Upper lobe of left lung (tissue), 6 donors: ENCODE data around the gene TMC3. TPM values are rescaled to one million over a fixed set of nuclear protein-coding genes. Genes with fewer than 3 reads are reported as not detected.
A peak's percentile ranks its signal among the peaks of the same experiment; 100 is the strongest.

Experiments used
- ATAC-seq, 2 donors: fragments of 200-7000 bp; cut with Tn5 transposase; one replicate each; pipeline ENCODE4 v1.9.1; 2022; ENCODE audit warnings: mild to moderate bottlenecking in 2 of 2, moderate library complexity in 2 of 2; ENCODE audit not compliant: low FRiP score in 2 of 2
- DNase-seq, 2 donors: peaks; one replicate each; pipeline ENCODE4 v3.0.0-alpha.2; 2019 to 2020
- H3K27ac ChIP-seq, 4 donors: fragments of 200-600 bp; sonication (generic); one replicate each; pipeline ENCODE4 v1.5.1; 2016 to 2019
- H3K27me3 ChIP-seq, 4 donors: fragments of 200-600 bp; sonication (generic); one replicate each; pipeline ENCODE4 v1.5.1; 2017 to 2019
- H3K36me3 ChIP-seq, 4 donors: fragments of 200-600 bp; sonication (generic); one replicate each; pipeline ENCODE4 v1.5.1; 2016 to 2019
- H3K4me1 ChIP-seq, 4 donors: fragments of 200-600 bp; sonication (generic); one replicate each; pipeline ENCODE4 v1.5.1; 2018 to 2019
- H3K4me3 ChIP-seq, 4 donors: fragments of 200-600 bp; sonication (generic); one replicate each; pipeline ENCODE4 v1.5.1; 2017 to 2019; ENCODE audit warnings: mild to moderate bottlenecking in 2 of 4, moderate library complexity in 1 of 4
- H3K9me3 ChIP-seq, 4 donors: fragments of 200-600 bp; sonication (generic); one replicate each; pipeline ENCODE4 v1.5.1; 2018 to 2019
- EP300 ChIP-seq, 4 donors: sonication (generic); formaldehyde crosslinking; IDR thresholded peaks; one replicate each; pipeline ENCODE4 v1.5.1; 2017; ENCODE audit warnings: antibody characterized with exemption in 4 of 4, control low read depth in 2 of 4
- POLR2A ChIP-seq, 4 donors: fragments of 450-650 bp; IDR thresholded peaks; one replicate each; pipeline ENCODE4 v1.5.1; 2016 to 2017; ENCODE audit warnings: antibody characterized with exemption in 4 of 4, mild to moderate bottlenecking in 2 of 4
- POLR2AphosphoS5 ChIP-seq, 2 donors: sonication (generic); formaldehyde crosslinking; IDR thresholded peaks; one replicate each; pipeline ENCODE4 v1.5.1; 2017; ENCODE audit warnings: antibody characterized with exemption in 2 of 2
- WGBS, 2 donors: methylation state at CpG; one replicate each; pipeline ENCODE4 v1.1.5; 2017 to 2018; 5-methylcytosine and 5-hydroxymethylcytosine counted together
- total RNA-seq, 6 donors: library from RNA; depleted of rRNA in 4 of 6; stranded (reverse); fragments of >200 nt in 4 of 6; gene quantifications; one replicate each; pipeline versions ENCODE4 v1.1.0 to v1.2.1, GENCODE V29; 2016 to 2021
- TF ChIP-seq, protein P1 (sequence below), 6 experiments: fragments of 450-650 bp in 4 of 6; fragments of 200-600 bp in 2 of 6; sonication (generic) in 2 of 6; IDR thresholded peaks; one replicate each; pipeline ENCODE4 v1.5.1; 2016 to 2019; ENCODE audit warnings: antibody characterized with exemption in 6 of 6
- donor health status: DM: no; HTN: no; CAD: no; lungs with moderate emphysema.
- donor health status: DM: no; HTN: yes; CAD: no; lungs with severe emphysema.

TMC3 gene
- total RNA-seq, 6 donors from 2014 or later, result not detected

GRCh38 chr15:81298611-81299010 lies 75.4 kb downstream of the TMC3 start:
- H3K27me3 ChIP-seq, result no peaks in the 10 kb centered on the region
- H3K4me1 ChIP-seq, result peaks cover 38 to 66% (median 55%) of the 10 kb centered on the region in 4 donors
- TF ChIP-seq POLR2A (IDR thresholded peaks at IDR 0.05) (no peak), EP300 (IDR thresholded peaks at IDR 0.05) (no peak), POLR2AphosphoS5 (IDR thresholded peaks at IDR 0.05) (no peak)
- TF ChIP-seq, protein P1, sequence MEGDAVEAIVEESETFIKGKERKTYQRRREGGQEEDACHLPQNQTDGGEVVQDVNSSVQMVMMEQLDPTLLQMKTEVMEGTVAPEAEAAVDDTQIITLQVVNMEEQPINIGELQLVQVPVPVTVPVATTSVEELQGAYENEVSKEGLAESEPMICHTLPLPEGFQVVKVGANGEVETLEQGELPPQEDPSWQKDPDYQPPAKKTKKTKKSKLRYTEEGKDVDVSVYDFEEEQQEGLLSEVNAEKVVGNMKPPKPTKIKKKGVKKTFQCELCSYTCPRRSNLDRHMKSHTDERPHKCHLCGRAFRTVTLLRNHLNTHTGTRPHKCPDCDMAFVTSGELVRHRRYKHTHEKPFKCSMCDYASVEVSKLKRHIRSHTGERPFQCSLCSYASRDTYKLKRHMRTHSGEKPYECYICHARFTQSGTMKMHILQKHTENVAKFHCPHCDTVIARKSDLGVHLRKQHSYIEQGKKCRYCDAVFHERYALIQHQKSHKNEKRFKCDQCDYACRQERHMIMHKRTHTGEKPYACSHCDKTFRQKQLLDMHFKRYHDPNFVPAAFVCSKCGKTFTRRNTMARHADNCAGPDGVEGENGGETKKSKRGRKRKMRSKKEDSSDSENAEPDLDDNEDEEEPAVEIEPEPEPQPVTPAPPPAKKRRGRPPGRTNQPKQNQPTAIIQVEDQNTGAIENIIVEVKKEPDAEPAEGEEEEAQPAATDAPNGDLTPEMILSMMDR (IDR thresholded peaks at IDR 0.05), result no peak
- H3K9me3 ChIP-seq, result no peaks in the 10 kb centered on the region
- H3K36me3 ChIP-seq, result peaks cover 0 to 58% (median 15%) of the 10 kb centered on the region in 4 donors
- no peak for DNase-seq
- no peak for ATAC-seq
- 48 to 72% methylated on average over 6 of the region's 6 CpGs for WGBS, 2 donors
- peak overlapping the region in 3 of 4 donors; percentile 34 to 50 (median 42) for H3K4me3 ChIP-seq
- peak overlapping the region; percentile 79 to 84 (median 83) for H3K27ac ChIP-seq

DNA sequence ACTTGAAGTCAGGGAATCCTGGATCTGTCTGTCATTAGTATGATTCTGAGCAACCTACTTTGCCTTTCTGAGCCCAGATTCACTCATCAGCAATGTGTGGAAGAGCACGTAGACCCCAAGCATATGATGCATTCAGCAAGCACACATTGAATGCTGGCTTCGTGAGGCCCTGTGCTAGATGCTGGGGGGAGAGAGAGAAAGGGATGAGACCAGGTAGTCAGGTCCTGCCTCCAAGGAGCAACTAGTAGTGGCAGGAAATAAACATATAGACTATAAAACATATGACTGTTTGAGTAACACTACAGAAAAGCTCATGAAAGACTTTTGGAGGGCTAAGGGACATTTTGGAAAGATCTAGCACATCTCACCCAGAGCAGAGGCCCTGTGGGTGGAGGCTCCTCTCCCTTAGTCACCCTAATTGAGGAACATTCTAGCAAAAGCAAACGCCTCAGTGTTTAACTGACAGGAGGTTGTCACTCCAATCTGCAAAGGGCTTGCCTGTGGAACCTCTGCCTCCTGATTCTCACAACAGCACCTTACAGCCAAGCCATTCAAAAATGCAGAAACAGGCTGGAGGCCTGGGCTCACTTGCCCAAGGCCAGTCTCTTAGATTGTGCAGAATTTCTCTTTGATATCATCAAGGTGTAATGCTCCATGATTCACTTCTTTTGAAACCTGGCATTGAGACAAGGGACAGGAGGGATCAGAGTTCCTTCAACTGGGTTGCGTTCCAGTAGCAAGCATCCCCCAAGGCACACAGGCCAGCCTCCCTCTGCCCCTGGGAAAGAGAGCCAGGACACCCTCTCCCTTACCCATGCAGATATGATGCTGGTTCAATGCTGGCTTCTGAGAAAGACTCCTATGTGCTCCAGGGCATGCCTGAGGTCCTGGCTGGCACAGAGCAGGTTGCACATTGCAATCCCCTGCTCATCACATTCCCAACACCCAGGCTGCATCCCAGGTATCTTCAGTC lies 76.1 kb downstream of the TMC3 start:
- no peak for DNase-seq
- H3K36me3 ChIP-seq, result peaks cover 0 to 58% (median 14%) of the 10 kb centered on the region in 4 donors
- H3K9me3 ChIP-seq, result no peaks in the 10 kb centered on the region
- H3K4me3 ChIP-seq, result peak overlapping the region in 3 of 4 donors; percentile 34 to 50 (median 42)
- H3K27me3 ChIP-seq, result no peaks in the 10 kb centered on the region
- TF ChIP-seq, protein P1 (IDR thresholded peaks at IDR 0.05), result no peak
- no peak for TF ChIP-seq POLR2AphosphoS5 (IDR thresholded peaks at IDR 0.05)
- no peak for TF ChIP-seq EP300 (IDR thresholded peaks at IDR 0.05)
- no peak for TF ChIP-seq POLR2A (IDR thresholded peaks at IDR 0.05)
- 64 to 65% methylated on average over 4 of the region's 4 CpGs for WGBS, 2 donors
- peak overlapping the region; percentile 79 to 84 (median 83) for H3K27ac ChIP-seq
- ATAC-seq, result peak; percentile 24 to 42
- peaks cover 36 to 63% (median 48%) of the 10 kb centered on the region in 4 donors for H3K4me1 ChIP-seq

DNA sequence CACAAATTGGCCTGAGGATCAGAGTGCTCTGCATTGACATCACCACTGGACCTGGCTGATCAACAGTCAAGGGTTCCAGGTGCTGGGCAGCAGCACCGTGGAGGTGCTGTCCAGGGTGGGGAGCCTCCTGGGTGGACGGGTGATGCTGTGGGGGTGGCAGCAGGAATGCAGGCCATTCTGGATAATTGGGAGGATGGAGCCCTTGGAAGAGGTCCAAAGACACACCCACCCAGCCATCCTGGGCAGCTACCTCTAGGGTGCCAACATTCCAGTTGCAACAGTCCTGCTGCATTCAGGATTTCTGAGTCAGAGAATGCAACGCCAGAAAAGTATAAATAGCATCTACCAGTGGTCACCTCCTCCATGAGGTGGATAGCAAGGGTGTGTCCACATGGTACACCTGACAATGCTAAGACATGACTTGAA lies 76.9 kb downstream of the TMC3 start:
- Histone ChIP-seq H3K4me3 (peak overlapping the region in 3 of 4 donors; percentile 34 to 50 (median 42)), H3K27me3 (no peaks in the 10 kb centered on the region), H3K4me1 (peaks cover 34 to 57% (median 41%) of the 10 kb centered on the region in 4 donors), H3K27ac (peak overlapping the region; percentile 79 to 84 (median 83)), H3K36me3 (peaks cover 0 to 58% (median 16%) of the 10 kb centered on the region in 4 donors), H3K9me3 (no peaks in the 10 kb centered on the region)
- WGBS, 2 donors, result 23 to 42% methylated on average over 3 of the region's 3 CpGs
- DNase-seq, result no peak
- no peak for TF ChIP-seq POLR2AphosphoS5 (IDR thresholded peaks at IDR 0.05)
- no peak for TF ChIP-seq EP300 (IDR thresholded peaks at IDR 0.05)
- TF ChIP-seq, protein P1 (IDR thresholded peaks at IDR 0.05), result no peak
- no peak for TF ChIP-seq POLR2A (IDR thresholded peaks at IDR 0.05)
- no peak for ATAC-seq

DNA sequence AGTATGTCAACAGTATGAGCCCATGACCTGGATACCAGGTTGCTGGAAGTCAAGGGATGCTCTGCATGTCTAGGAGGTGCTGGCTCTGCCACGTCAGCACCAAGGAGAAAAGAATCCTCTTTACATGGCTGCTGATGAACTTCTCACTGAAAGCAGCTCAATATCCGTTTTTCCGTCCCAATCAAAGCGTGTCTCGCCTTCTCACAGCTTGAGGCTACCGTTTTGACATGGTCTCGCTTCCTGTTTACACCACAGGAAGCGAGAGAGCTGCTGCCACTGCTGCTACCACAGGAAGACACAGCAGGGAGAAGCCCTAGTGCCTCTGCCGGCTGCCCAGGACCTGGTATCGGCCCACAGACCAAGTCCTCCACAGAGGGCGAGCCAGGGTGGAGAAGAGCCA lies 77.3 kb downstream of the TMC3 start:
- 28 to 32% methylated on average over 8 to 11 of the region's 11 CpGs for WGBS, 2 donors
- peak overlapping the region in 3 of 4 donors; percentile 34 to 50 (median 42) for H3K4me3 ChIP-seq
- peaks cover 0 to 58% (median 13%) of the 10 kb centered on the region in 4 donors for H3K36me3 ChIP-seq
- peak in 2 of 4 donors; percentile 16 to 78 for TF ChIP-seq POLR2A (IDR thresholded peaks at IDR 0.05)
- no peak for TF ChIP-seq EP300 (IDR thresholded peaks at IDR 0.05)
- TF ChIP-seq, protein P1 (IDR thresholded peaks at IDR 0.05), result no peak
- peak; percentile 76 to 79 for TF ChIP-seq POLR2AphosphoS5 (IDR thresholded peaks at IDR 0.05)
- no peaks in the 10 kb centered on the region for H3K27me3 ChIP-seq
- ATAC-seq, result peak; percentile 60 to 77
- H3K27ac ChIP-seq, result peak overlapping the region; percentile 79 to 84 (median 83)
- peak in 1 of 2 donors; percentile 86 for DNase-seq
- no peaks in the 10 kb centered on the region for H3K9me3 ChIP-seq
- peaks cover 29 to 52% (median 38%) of the 10 kb centered on the region in 4 donors for H3K4me1 ChIP-seq
